NCI-H1105 treated with DMSO at 0.1 percent for 48 hours (cell line): Measurements from ENCODE around the gene KLHL22.
"Not testable (repeated sequence)": the region's sequence is repeated elsewhere in the genome, so short reads cannot be mapped to it uniquely, and the experiment has no call there.

Experiments
- DNase-seq: peaks from one replicate; lab custom pipeline; 2025; lab: John Stamatoyannopoulos, UW

Gene KLHL22, protein sequence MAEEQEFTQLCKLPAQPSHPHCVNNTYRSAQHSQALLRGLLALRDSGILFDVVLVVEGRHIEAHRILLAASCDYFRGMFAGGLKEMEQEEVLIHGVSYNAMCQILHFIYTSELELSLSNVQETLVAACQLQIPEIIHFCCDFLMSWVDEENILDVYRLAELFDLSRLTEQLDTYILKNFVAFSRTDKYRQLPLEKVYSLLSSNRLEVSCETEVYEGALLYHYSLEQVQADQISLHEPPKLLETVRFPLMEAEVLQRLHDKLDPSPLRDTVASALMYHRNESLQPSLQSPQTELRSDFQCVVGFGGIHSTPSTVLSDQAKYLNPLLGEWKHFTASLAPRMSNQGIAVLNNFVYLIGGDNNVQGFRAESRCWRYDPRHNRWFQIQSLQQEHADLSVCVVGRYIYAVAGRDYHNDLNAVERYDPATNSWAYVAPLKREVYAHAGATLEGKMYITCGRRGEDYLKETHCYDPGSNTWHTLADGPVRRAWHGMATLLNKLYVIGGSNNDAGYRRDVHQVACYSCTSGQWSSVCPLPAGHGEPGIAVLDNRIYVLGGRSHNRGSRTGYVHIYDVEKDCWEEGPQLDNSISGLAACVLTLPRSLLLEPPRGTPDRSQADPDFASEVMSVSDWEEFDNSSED

GRCh38 chr22:20494978-20495860 is at the start of gene KLHL22:
Gene KLHL22 (minus strand): TSS chr22:20495795. CDS start chr22:20489211, 6,584 bp downstream.
- peak; percentile 59 for DNase-seq

- DNase-seq, result not testable (repeated sequence)
Observed at GRCh38 chr22:20545318-20545634, 49.7 kb upstream of the KLHL22 start.

- no peak for DNase-seq
Observed at GRCh38 chr22:20542736-20543135, 47.1 kb upstream of the KLHL22 start.

- no peak for DNase-seq
Observed at GRCh38 chr22:20542055-20542454, 46.5 kb upstream of the KLHL22 start.

- DNase-seq, result not testable (repeated sequence)
Observed at GRCh38 chr22:20538875-20539274, 43.3 kb upstream of the KLHL22 start.

GRCh38 chr22:20537983-20538382 is 42.4 kb upstream of the KLHL22 start:
- no peak for DNase-seq

DNA sequence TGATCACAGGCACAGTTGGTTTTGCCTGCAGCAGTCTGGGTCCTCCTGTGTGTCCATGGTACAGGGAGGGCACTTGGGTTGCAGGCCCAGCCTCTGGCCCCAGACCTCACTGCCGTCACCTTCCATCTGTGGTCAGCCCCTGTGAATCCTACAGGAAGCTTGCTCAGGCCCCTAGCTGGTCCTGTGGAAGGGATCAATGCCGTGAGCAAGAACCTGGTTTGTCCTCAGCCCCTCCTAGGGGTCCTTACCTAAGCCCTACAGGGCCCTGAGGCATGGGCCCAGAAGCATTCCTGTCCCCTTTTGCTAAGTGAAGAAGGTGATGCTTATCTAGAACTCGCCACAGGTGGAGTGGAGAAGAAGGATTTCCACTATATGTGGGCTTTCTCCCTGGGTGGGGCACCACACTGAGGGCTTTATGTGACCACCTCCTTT is 41.7 kb upstream of the KLHL22 start:
- no peak for DNase-seq

GRCh38 chr22:20536590-20537324 is 41.2 kb upstream of the KLHL22 start:
- peak; percentile 27 for DNase-seq

GRCh38 chr22:20533879-20534265 is 38.3 kb upstream of the KLHL22 start:
- no peak for DNase-seq

DNA sequence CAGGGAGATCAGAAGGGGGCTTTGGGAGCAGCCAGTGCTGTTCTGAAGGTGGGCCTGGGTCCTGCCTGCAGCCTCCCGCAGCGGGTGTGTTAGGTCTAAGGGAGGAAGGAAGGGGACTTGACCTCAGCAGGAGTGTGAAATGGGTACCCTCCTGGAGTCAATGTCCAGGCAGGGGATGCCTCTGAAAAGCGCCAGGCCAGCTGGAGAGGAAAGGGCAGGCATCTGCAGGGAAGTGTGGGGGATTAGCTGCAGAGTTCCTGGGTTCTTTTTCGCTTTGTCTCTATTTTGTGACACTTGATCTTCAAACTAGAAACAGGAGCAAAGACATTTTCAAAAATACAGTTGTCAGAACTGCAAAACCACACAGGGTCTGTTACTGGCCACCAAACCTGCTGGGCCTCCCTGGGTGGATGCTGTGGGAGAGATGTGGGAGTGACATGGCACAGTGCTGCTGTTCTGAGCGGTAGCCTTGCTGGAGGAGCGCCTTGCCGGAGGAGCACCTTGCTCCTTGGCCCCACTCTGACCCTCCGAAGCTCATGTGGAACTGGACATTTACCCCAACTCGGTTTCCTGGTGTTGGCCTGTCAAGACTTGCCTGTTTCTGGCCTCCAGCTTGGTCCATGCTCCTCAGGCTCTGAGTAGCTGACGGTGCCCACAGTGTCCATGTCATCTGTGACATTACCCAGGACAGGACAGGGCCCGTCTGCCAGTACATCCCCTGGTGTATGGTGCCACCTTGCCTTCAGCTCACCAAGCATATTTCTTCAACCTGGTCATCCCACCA is 37.7 kb upstream of the KLHL22 start:
- no peak for DNase-seq

- DNase-seq, result no peak
Observed at GRCh38 chr22:20532256-20532993, 36.8 kb upstream of the KLHL22 start.

- no peak for DNase-seq
Observed at GRCh38 chr22:20531404-20532201, 36.0 kb upstream of the KLHL22 start.

- DNase-seq, result no peak
Observed at GRCh38 chr22:20531154-20531403, 35.5 kb upstream of the KLHL22 start.

DNA sequence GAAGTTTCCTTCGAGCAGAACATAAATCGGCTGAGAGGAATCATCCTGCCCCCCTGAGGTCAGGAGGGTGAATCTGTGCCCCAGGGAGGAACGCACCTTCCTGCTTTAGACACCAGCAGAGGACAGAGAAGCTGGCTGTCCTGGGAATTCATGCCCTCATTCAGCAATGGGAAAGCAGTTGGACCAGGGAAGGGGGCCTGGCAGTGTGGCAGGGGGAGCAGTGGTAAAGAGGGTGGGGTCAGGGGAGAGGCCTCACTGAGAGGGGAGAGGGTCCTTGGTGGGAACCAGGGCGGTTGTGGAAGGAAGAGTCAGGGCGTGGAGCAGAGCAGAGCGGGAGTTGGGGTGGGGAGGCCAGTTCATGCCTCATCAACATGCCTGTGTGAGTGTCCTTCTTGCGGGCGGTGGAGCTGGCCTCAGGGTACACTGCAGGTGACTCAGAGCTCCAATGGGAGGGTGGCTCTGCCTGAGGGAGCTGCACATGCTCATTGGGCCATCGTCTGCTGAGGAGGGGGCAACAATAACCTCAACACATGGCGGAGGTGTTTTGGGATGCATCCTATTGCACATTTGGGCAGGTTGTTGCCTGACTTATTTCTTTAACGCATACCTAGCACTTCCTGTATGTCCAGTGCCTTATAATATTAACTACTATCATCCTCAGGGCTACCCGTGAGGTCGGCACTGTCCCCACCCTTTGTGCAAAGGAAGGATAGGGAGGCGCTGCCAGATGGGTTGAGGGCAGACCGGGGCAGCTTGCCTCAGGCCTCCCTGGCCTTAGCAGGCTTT is 35.0 kb upstream of the KLHL22 start:
- no peak for DNase-seq

- no peak for DNase-seq
Observed at GRCh38 chr22:20528405-20528978, 32.9 kb upstream of the KLHL22 start.

- DNase-seq, result no peak
Observed at GRCh38 chr22:20526628-20527355, 31.2 kb upstream of the KLHL22 start.

DNA sequence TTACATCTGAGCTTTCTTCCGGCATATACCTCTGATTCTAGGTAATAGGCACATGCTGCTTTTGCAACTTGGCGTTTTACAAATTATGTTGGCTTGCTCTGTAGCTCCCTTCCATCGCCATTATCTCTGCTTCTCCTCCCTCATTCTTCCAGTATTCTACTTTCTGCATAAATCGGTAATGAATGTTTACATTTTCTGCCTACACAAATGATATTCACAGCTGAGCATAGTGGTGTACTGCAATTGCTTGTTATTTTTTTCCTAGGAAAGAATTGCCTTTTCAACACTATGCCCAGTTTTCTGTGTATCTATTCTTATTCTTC is 30.7 kb upstream of the KLHL22 start:
- DNase-seq, result no peak

DNA sequence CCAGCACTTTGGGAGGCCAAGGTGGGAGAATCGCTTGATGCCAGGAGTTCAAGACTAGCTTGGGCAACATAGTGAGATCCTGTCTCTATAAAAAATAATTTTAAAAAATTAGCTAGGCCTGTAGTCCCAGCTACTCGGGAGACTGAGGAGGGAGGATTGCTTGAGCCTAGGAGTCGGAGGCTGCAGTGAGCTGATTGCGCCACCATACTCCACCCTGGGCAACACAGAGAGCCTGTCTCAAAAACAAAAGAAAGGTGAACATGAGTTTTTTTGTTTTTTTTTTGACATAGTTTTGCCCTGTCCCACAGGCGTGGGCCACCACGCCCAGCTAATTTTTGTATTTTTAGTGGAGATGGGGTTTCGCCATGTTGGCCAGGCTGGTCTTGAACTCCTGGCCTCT is 29.5 kb upstream of the KLHL22 start:
- no peak for DNase-seq
